ENCODE data around the gene PSMA5.

DNA sequence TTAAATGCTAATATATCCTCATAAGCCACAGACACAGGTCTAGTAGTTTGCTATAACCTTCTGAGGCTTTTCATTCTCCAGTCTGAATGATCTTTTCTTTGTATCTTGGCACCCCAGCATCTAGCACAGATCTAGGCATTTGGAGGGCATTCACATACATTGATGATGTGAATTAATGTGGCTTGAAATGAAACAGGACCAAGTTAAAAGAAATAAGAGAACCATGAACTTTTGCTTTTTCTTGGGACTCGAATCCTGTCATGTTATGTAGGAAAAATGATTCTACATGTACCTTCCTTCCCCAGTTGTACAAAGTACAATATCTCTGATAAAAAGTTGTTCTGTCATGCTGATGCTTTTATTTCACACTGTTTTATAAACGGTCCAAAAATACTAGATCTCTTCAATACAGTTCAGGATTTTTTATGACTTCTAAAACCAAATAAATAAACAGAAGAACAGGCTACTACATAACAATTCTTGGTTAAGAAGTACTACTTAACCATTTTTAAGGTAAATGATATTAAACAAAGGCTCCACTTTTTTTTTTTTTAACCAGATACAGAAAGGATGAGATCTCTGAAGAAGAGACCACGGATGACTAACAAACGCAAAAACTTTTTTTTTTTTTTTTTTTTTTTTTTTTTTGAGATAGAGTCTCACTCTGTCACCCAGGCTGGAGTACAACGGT lies 31.5 kb downstream of the PSMA5 start:
- TF ChIP-seq EZH2 (IDR thresholded peaks at IDR 0.05; ENCODE audit: borderline replicate concordance) (no peak), CTCF (IDR thresholded peaks at IDR 0.05; ENCODE audit: poor library complexity) (no peak)
